Hepatocyte (in vitro differentiated cells): ENCODE results near the gene DCBLD1.

Experiments
- CTCF ChIP-seq: fragments of 200-600 bp; sonication (generic); IDR thresholded peaks from 2 replicates; pipeline ENCODE4 v1.5.1; 2016; ENCODE audit warnings: antibody characterized with exemption, mild to moderate bottlenecking; ENCODE audit not compliant: poor library complexity
- EZH2 ChIP-seq: fragments of 200-600 bp; sonication (generic); IDR thresholded peaks from 2 replicates; pipeline ENCODE4 v1.6.1; 2016; ENCODE audit warnings: antibody characterized with exemption, mild to moderate bottlenecking, borderline replicate concordance
- EZH2phosphoT487 ChIP-seq: fragments of 200-600 bp; sonication (generic); IDR thresholded peaks from one replicate; pipeline ENCODE4 v1.6.1; 2018; ENCODE audit warnings: antibody characterized with exemption, mild to moderate bottlenecking, low read depth, moderate library complexity; ENCODE audit not compliant: unreplicated experiment, severe bottlenecking

- TF ChIP-seq EZH2 (no peak), CTCF (no peak), EZH2phosphoT487 (no peak)
These were observed 51.3 kb downstream of the DCBLD1 start for GRCh38 chr6:117533775-117534174.
